Right atrium auricular region (tissue), 2 donors: ENCODE results near the gene B3GALT4. TPM values are rescaled to one million over a fixed set of nuclear protein-coding genes. Genes with fewer than 3 reads are reported as not detected.

ENCODE experiments used
- DNase-seq: peaks from one replicate; pipeline ENCODE4 v3.0.0-alpha.2; 2019; ENCODE audit warnings: low spot score
- H3K27ac ChIP-seq, 2 donors: fragments of 200-600 bp; sonication (generic); 1 replicate in 1 of 2; 2 replicates in 1 of 2; pipeline ENCODE4 v1.5.1; 2016 to 2019
- H3K27me3 ChIP-seq, 2 donors: fragments of 200-600 bp; sonication (generic); one replicate each; pipeline versions ENCODE4 v1.5.1 to v1.6.0; 2017 to 2019
- H3K36me3 ChIP-seq: fragments of 200-600 bp; sonication (generic); one replicate; pipeline ENCODE4 v1.5.1; 2016
- H3K4me1 ChIP-seq, 2 donors: fragments of 200-600 bp; sonication (generic); one replicate each; pipeline versions ENCODE4 v1.5.1 to v1.6.0; 2017 to 2019
- H3K4me3 ChIP-seq, 2 donors: fragments of 200-600 bp; sonication (generic); 1 replicate in 1 of 2; 2 replicates in 1 of 2; pipeline ENCODE4 v1.5.1; 2017 to 2019; ENCODE audit warnings: mild to moderate bottlenecking in 1 of 2, moderate library complexity in 1 of 2
- H3K9me3 ChIP-seq, 2 donors: fragments of 200-600 bp; sonication (generic); one replicate each; pipeline ENCODE4 v1.5.1; 2019
- total RNA-seq, 2 donors: library from RNA; depleted of rRNA; stranded (reverse); fragments of >200 nt; gene quantifications; one replicate each; pipeline ENCODE4 v1.1.0, GENCODE V29; 2016
- TF ChIP-seq, protein P1 (sequence below), 2 donors: fragments of 200-600 bp; sonication (generic); IDR thresholded peaks; one replicate each; pipeline ENCODE4 v1.5.1; 2019; ENCODE audit warnings: antibody characterized with exemption in 2 of 2

B3GALT4 gene
- total RNA-seq, 2 donors from 2014 or later = 9.4 to 12.1 TPM

DNA sequence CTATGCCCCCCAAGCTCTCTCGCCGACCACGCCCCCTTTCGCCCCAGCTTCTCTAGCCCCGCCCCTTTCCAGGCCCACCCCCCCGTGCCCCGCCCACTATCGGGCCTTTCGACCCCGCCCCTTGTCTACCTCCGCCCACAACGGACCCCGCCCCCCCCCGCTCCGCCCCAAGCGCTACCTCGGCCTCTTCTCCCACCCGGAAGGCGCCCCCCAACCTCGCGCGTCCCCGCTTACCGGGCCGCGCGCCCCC is 40.4 kb downstream of the B3GALT4 start:
- H3K27me3 ChIP-seq = no peaks in the 10 kb centered on the region
- H3K4me3 ChIP-seq = peak overlapping the region; percentile 47 to 62
- no peaks in the 10 kb centered on the region for H3K9me3 ChIP-seq
- peaks cover 28% of the 10 kb centered on the region for H3K36me3 ChIP-seq
- H3K27ac ChIP-seq = peak overlapping the region; percentile 85
- TF ChIP-seq, protein P1, sequence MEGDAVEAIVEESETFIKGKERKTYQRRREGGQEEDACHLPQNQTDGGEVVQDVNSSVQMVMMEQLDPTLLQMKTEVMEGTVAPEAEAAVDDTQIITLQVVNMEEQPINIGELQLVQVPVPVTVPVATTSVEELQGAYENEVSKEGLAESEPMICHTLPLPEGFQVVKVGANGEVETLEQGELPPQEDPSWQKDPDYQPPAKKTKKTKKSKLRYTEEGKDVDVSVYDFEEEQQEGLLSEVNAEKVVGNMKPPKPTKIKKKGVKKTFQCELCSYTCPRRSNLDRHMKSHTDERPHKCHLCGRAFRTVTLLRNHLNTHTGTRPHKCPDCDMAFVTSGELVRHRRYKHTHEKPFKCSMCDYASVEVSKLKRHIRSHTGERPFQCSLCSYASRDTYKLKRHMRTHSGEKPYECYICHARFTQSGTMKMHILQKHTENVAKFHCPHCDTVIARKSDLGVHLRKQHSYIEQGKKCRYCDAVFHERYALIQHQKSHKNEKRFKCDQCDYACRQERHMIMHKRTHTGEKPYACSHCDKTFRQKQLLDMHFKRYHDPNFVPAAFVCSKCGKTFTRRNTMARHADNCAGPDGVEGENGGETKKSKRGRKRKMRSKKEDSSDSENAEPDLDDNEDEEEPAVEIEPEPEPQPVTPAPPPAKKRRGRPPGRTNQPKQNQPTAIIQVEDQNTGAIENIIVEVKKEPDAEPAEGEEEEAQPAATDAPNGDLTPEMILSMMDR (IDR thresholded peaks at IDR 0.05) = no peak
- DNase-seq = no peak
- H3K4me1 ChIP-seq = peaks cover 0 to 72% of the 10 kb centered on the region in 2 donors

DNA sequence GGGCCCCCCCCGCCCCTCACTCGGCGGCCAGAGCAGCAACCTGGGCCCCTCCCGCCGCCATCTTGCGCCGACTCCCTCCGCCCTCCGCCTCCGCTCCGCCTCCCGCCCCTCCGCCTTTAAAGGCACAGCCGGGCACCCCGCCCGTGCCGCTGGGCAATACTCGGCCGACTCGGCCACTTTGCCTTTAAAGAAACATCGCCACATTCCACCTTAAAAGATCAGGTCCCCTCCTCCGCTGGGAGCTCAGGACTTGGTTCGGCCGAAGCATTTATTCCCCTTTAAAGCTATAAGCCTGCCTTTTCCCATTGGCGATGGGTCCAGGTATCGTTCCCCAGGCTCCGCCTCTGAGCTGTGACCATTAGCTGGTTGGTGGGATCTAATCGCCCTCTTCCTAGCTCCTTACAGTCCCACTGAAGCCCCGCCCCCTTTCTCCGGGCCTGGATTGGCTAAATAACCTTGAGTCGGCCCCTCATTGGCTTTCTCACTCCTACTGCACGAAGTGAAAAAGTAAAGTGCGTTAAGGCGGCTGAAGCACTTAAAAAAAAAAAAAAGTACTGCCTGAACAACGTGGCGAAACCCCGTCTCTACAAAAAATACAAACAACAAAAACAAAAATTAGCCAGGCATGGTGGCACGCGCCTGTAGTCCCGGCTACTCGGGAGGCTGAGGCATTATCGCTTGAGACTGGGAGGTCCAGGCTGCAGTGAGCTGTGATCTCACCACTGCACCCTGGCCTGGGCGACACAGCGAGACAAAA is 40.9 kb downstream of the B3GALT4 start, which contains the start of gene ZBTB22:
Gene ZBTB22, minus strand, starts transcription at position 76 of the 757 bp plus-strand sequence. CDS start 828 bp downstream, outside the sequence.
- H3K4me3 ChIP-seq = peak within 1 kb of the TSS; percentile 47 to 62

DNA sequence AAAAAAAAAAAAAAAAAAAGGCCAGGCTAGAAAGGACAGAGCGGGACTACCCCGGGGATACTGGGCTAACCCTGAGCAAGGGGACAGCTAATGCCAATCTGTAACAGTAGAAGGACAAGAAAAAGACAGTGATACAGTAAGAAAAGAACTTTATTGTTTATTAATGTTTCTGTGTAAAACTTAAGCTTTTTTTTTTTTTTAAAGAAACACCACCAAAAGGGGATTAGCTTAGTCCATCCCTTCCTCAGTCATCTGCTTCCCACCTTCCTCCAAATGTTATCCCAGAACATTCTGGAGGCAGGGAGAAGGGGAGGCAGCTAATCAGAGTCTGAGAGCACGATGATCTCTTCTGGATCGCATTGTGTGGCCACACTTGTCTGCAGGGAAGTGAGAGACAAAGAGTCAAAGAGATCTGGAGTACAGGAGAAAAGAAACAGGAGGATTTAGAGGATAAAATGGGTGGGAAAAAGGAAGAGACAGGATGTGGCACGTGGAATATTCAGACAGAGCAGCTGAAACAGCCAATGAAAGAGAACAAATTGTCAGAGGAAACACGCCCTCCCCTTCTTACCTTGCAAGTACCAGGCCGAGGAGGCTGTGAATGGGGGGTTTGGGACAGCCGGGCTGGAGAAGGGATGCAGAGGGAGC is 41.6 kb downstream of the B3GALT4 start:
- H3K36me3 ChIP-seq = peaks cover 28% of the 10 kb centered on the region
- DNase-seq = no peak
- TF ChIP-seq, protein P1 (IDR thresholded peaks at IDR 0.05) = no peak
- H3K4me1 ChIP-seq = peaks cover 0 to 68% of the 10 kb centered on the region in 2 donors
- peak overlapping the region; percentile 85 for H3K27ac ChIP-seq
- peak overlapping the region; percentile 47 to 62 for H3K4me3 ChIP-seq
- no peaks in the 10 kb centered on the region for H3K9me3 ChIP-seq
- H3K27me3 ChIP-seq = no peaks in the 10 kb centered on the region

More for the DNA sequence above, 40.9 kb downstream of the B3GALT4 start, which contains the start of gene ZBTB22:
- H3K4me1 ChIP-seq = peaks cover 0 to 69% of the 10 kb centered on the region in 2 donors
- no peaks in the 10 kb centered on the region for H3K27me3 ChIP-seq
- H3K9me3 ChIP-seq = no peaks in the 10 kb centered on the region
- TF ChIP-seq, protein P1 (IDR thresholded peaks at IDR 0.05) = no peak
- DNase-seq = peak; percentile 100
- H3K36me3 ChIP-seq = peaks cover 28% of the 10 kb centered on the region
- peak within 1 kb of the TSS; percentile 85 for H3K27ac ChIP-seq

DNA sequence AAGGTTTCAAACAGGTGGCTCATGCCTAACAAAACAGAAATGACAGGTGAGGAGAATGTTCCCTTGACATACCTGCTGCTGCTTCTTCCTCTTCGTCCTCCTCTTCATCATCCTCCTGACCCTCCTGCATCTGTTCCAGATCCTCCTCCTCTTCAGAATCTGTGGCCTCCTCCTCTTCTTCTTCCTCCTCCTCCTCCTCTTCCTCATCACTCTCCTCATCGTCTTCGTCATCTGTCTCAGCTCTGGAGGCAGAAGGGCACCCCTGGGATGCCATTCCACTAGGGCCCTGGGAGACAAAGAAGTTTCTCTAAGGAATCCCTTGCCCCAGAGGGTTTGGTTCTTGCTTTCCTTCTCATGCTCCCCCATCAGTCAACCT is 43.0 kb downstream of the B3GALT4 start:
- Histone ChIP-seq H3K4me3 (no peak overlapping the region), H3K4me1 (peaks cover 0 to 68% of the 10 kb centered on the region in 2 donors), H3K27ac (peak overlapping the region; percentile 46 to 89), H3K27me3 (no peaks in the 10 kb centered on the region), H3K36me3 (peaks cover 28% of the 10 kb centered on the region), H3K9me3 (no peaks in the 10 kb centered on the region)
- TF ChIP-seq, protein P1 (IDR thresholded peaks at IDR 0.05) = no peak
- DNase-seq = no peak

DNA sequence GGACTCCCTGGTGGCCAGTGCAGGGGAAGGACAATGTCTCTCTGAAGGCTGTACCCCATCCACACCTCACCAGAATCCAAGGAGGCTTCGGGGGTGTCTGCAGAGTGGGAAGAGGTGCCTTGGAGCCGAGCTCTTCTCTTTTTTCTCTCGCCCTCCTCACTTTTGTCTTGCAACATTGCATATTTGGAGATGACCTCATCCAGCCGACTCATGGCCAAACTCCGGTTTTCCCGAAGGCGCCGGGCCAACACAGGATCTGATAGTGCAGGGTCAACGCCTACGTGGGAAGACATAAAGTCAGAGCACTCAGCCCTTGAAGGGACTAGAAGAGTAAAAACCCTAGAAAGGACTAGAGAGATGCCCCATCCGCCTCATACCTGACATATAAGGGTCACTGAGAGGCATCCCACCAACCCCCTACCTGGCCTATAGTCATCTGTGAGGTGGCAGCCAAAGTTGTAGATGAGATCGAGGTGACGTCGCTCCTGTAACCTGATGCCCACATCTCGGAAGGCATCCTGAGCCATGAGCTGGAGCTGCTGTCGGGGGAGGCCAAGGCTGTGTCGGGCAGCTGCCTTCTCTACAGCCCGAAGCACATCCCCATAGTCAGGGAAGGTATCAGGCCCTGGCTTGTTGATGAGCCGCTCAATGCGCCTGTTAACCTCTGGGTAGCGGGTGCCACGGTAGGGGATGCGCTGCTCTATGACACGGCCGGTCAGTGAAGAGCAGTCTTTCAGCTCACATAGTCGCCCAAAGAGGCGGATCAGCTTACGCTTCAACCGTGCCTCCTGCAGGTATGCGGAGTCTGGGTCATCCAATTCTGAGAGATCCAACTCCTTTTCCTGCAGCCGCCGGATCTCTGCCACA is 43.6 kb downstream of the B3GALT4 start:
- no peak overlapping the region for H3K4me3 ChIP-seq

More for the DNA sequence above, 43.6 kb downstream of the B3GALT4 start:
- Histone ChIP-seq H3K27ac (peak overlapping the region; percentile 46 to 89), H3K27me3 (no peaks in the 10 kb centered on the region), H3K36me3 (peaks cover 28% of the 10 kb centered on the region), H3K4me1 (peaks cover 0 to 65% of the 10 kb centered on the region in 2 donors), H3K9me3 (no peaks in the 10 kb centered on the region)
- TF ChIP-seq, protein P1 (IDR thresholded peaks at IDR 0.05) = no peak
- peak; percentile 95 for DNase-seq
